Lower leg skin (tissue), 3 donors: ENCODE measurements around the gene THSD4.

Experiments
- POLR2A ChIP-seq, 2 donors: fragments of 450-650 bp; IDR thresholded peaks; one replicate each; pipeline ENCODE4 v1.6.1; 2016 to 2017; ENCODE audit warnings: antibody characterized with exemption in 2 of 2, mild to moderate bottlenecking in 1 of 2, moderate library complexity in 1 of 2
- TF ChIP-seq, protein P1 (sequence below), 3 donors: fragments of 450-650 bp; IDR thresholded peaks; one replicate each; pipeline ENCODE4 v1.5.1; 2016; ENCODE audit warnings: antibody characterized with exemption in 3 of 3, mild to moderate bottlenecking in 3 of 3, moderate library complexity in 2 of 3

DNA sequence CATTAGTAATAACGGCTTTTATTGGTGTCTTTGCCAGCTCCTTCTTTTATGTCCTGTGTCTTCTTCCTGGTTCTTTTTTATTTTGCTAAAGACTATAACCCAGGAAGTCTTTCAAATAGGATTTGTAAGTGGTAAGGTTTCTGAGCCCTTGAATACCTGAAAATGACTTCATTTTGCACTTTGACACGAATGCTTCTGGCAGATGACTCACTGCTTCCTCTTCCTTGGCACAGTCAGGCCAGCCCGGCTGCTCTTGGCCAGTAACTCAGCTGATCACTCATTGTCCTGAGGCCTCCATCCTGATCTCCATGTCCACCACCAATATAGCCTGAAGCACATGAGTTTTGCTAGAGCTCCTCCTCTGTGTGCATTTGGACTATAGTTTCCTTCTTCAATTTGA, 646.4 kb downstream of the THSD4 start:
- no peak for TF ChIP-seq POLR2A (IDR thresholded peaks at IDR 0.05)
- TF ChIP-seq, protein P1, sequence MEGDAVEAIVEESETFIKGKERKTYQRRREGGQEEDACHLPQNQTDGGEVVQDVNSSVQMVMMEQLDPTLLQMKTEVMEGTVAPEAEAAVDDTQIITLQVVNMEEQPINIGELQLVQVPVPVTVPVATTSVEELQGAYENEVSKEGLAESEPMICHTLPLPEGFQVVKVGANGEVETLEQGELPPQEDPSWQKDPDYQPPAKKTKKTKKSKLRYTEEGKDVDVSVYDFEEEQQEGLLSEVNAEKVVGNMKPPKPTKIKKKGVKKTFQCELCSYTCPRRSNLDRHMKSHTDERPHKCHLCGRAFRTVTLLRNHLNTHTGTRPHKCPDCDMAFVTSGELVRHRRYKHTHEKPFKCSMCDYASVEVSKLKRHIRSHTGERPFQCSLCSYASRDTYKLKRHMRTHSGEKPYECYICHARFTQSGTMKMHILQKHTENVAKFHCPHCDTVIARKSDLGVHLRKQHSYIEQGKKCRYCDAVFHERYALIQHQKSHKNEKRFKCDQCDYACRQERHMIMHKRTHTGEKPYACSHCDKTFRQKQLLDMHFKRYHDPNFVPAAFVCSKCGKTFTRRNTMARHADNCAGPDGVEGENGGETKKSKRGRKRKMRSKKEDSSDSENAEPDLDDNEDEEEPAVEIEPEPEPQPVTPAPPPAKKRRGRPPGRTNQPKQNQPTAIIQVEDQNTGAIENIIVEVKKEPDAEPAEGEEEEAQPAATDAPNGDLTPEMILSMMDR (IDR thresholded peaks at IDR 0.05) = no peak
